ENCODE results near the gene FTCDNL1. TPM values are rescaled to one million over a fixed set of nuclear protein-coding genes. Genes with fewer than 3 reads are reported as not detected.

FTCDNL1 gene
- total RNA-seq, 1 donor from 2014 or later, result 3.4 TPM

GRCh38 chr2:199713746-199714145 lies 137.2 kb downstream of the FTCDNL1 start:
- Histone ChIP-seq H3K9me3 (no peaks in the 10 kb centered on the region), H3K4me3 (no peak overlapping the region), H3K4me1 (no peaks in the 10 kb centered on the region), H3K27me3 (no peaks in the 10 kb centered on the region), H3K36me3 (no peaks in the 10 kb centered on the region), H3K27ac (no peak overlapping the region)
- DNase-seq (ENCODE audit: low spot score in 2 of 2), result no peak
- TF ChIP-seq, protein P1, sequence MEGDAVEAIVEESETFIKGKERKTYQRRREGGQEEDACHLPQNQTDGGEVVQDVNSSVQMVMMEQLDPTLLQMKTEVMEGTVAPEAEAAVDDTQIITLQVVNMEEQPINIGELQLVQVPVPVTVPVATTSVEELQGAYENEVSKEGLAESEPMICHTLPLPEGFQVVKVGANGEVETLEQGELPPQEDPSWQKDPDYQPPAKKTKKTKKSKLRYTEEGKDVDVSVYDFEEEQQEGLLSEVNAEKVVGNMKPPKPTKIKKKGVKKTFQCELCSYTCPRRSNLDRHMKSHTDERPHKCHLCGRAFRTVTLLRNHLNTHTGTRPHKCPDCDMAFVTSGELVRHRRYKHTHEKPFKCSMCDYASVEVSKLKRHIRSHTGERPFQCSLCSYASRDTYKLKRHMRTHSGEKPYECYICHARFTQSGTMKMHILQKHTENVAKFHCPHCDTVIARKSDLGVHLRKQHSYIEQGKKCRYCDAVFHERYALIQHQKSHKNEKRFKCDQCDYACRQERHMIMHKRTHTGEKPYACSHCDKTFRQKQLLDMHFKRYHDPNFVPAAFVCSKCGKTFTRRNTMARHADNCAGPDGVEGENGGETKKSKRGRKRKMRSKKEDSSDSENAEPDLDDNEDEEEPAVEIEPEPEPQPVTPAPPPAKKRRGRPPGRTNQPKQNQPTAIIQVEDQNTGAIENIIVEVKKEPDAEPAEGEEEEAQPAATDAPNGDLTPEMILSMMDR (IDR thresholded peaks at IDR 0.05), result no peak
- intact Hi-C loops (cut with DNase I), result no loop called here

DNA sequence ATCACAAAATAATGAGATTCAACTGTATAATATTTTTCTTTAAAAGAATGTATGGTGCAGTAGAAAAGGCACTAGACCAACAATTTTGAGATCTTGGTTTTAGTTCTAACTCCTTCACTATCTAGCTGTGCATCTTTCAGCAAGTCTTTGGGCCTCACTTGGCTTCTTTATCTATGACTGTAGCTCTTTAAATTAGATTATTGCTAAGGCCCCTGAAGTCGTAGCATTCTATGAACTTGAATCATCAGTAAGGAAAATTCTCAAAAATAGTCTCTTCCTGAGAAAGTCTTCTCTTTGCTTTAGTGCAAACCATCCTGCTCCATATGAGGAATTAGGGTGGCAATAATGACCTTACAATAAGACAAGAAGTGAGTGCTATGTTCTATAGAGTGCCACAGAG lies 140.4 kb downstream of the FTCDNL1 start:
- no peaks in the 10 kb centered on the region for H3K36me3 ChIP-seq
- intact Hi-C loops (cut with DNase I), result no loop called here
- H3K4me1 ChIP-seq, result no peaks in the 10 kb centered on the region
- H3K9me3 ChIP-seq, result peaks cover 0 to 7% of the 10 kb centered on the region in 2 donors
- H3K4me3 ChIP-seq, result no peak overlapping the region
- H3K27me3 ChIP-seq, result no peaks in the 10 kb centered on the region
- TF ChIP-seq, protein P1 (IDR thresholded peaks at IDR 0.05), result no peak
- no peak for DNase-seq (ENCODE audit: low spot score in 2 of 2)
- no peak overlapping the region for H3K27ac ChIP-seq

Other genes with a start within 250 kb of the FTCDNL1 start
- gene C2orf69, start 60.1 kb upstream of the FTCDNL1 start, total RNA-seq, result 1.9 TPM
- gene TYW5, start 104.3 kb upstream of the FTCDNL1 start, total RNA-seq, result not detected
- 11.7 TPM for gene MAIP1, start 104.4 kb upstream of the FTCDNL1 start, total RNA-seq

Data from ascending aorta (tissue), 2 donors.